HepG2 (cell line): ENCODE measurements around the gene MED13L.

Experiments
- CREB1 ChIP-seq, 2 experiments: fragments of 450-650 bp in 1 of 2; IDR thresholded peaks; 2 replicates each; pipeline ENCODE4 v1.6.1; 2016 to 2017; ENCODE audit warnings: control low read depth in 1 of 2, mild to moderate bottlenecking in 1 of 2, missing compliant biosample characterization in 1 of 2, missing genetic modification characterization in 1 of 2
- FOXJ3 ChIP-seq: sonication (generic); formaldehyde crosslinking; IDR thresholded peaks from 2 replicates; pipeline ENCODE4 v1.4.0; 2020; ENCODE audit warnings: missing genetic modification reagents, mild to moderate bottlenecking, borderline replicate concordance
- KAT7 ChIP-seq: IDR thresholded peaks from 2 replicates; pipeline ENCODE4 v1.6.1; 2018; ENCODE audit warnings: borderline replicate concordance, missing compliant biosample characterization
- MXI1 ChIP-seq: IDR thresholded peaks from 3 replicates; pipeline ENCODE4 v1.6.1; 2012; ENCODE audit warnings: low read depth, low read length, inconsistent platforms, borderline replicate concordance
- MYC ChIP-seq: sonication (generic); formaldehyde crosslinking; IDR thresholded peaks from 2 replicates; pipeline ENCODE4 v1.9.0; 2021; ENCODE audit warnings: missing genetic modification reagents, borderline replicate concordance
- YEATS4 ChIP-seq: sonication (generic); formaldehyde crosslinking; IDR thresholded peaks from 2 replicates; pipeline ENCODE4 v1.4.0; 2020; ENCODE audit warnings: missing genetic modification reagents, borderline replicate concordance
- ZC3H4 ChIP-seq: sonication (generic); formaldehyde crosslinking; IDR thresholded peaks from 2 replicates; pipeline ENCODE4 v1.4.0; 2020; ENCODE audit warnings: missing genetic modification reagents, borderline replicate concordance
- ZNF570 ChIP-seq: sonication (generic); formaldehyde crosslinking; IDR thresholded peaks from 2 replicates; pipeline ENCODE4 v1.4.0; 2020; ENCODE audit warnings: mild to moderate bottlenecking, missing genetic modification reagents, borderline replicate concordance
- TF ChIP-seq, protein P1 (sequence below): sonication (generic); formaldehyde crosslinking; IDR thresholded peaks from 2 replicates; pipeline ENCODE4 v1.5.0; 2020; ENCODE audit warnings: mild to moderate bottlenecking, missing genetic modification reagents, moderate library complexity
- TF ChIP-seq, protein P2 (sequence below): sonication (generic); formaldehyde crosslinking; IDR thresholded peaks from 2 replicates; pipeline ENCODE4 v1.9.0; 2021; ENCODE audit warnings: missing genetic modification reagents, borderline replicate concordance
- TF ChIP-seq, protein P3 (sequence below): IDR thresholded peaks from 2 replicates; pipeline ENCODE4 v1.6.1; 2012; ENCODE audit warnings: inconsistent platforms

DNA sequence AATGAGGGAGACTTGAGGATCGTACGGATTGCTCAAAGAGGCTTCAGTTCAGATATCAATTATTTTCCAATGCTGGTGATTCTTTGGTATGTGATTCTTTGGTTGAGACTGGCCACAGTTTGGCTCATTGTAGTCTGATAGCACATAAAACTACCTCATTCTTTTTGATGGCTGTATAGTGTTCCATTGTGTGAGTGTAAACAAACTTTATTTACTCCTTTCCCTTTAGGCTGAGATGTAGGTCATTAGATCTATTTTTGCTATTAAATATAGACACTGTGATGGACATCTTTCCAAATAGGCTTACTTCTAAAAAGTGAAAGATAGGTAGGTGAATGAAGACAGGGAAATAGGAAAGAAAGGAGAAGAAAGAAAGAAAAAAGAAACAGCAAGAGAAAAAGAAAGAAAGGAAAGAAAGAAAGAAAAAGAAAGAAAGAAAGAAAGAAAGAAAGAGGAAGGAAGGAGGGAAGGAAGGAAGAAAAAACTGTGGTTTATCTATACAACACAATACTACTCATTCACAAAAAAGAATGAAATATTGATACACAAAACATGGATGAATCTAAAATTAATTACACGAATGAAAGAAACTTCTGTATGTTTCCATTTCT is 19.8 kb upstream of the MED13L start:
- TF ChIP-seq KAT7 (CRISPR knock-in tag) (no peak), FOXJ3 (CRISPR knock-in tag) (no peak), ZC3H4 (CRISPR knock-in tag) (no peak), CREB1 (IDR thresholded peaks at IDR 0.05) (no peak), CREB1 (CRISPR knock-in tag; IDR thresholded peaks at IDR 0.05) (no peak), ZNF570 (CRISPR knock-in tag) (no peak), MYC (no peak), MXI1 (no peak), YEATS4 (CRISPR knock-in tag) (no peak)
- TF ChIP-seq, protein P1, sequence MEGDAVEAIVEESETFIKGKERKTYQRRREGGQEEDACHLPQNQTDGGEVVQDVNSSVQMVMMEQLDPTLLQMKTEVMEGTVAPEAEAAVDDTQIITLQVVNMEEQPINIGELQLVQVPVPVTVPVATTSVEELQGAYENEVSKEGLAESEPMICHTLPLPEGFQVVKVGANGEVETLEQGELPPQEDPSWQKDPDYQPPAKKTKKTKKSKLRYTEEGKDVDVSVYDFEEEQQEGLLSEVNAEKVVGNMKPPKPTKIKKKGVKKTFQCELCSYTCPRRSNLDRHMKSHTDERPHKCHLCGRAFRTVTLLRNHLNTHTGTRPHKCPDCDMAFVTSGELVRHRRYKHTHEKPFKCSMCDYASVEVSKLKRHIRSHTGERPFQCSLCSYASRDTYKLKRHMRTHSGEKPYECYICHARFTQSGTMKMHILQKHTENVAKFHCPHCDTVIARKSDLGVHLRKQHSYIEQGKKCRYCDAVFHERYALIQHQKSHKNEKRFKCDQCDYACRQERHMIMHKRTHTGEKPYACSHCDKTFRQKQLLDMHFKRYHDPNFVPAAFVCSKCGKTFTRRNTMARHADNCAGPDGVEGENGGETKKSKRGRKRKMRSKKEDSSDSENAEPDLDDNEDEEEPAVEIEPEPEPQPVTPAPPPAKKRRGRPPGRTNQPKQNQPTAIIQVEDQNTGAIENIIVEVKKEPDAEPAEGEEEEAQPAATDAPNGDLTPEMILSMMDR (CRISPR knock-in tag), result no peak
- TF ChIP-seq, protein P2, sequence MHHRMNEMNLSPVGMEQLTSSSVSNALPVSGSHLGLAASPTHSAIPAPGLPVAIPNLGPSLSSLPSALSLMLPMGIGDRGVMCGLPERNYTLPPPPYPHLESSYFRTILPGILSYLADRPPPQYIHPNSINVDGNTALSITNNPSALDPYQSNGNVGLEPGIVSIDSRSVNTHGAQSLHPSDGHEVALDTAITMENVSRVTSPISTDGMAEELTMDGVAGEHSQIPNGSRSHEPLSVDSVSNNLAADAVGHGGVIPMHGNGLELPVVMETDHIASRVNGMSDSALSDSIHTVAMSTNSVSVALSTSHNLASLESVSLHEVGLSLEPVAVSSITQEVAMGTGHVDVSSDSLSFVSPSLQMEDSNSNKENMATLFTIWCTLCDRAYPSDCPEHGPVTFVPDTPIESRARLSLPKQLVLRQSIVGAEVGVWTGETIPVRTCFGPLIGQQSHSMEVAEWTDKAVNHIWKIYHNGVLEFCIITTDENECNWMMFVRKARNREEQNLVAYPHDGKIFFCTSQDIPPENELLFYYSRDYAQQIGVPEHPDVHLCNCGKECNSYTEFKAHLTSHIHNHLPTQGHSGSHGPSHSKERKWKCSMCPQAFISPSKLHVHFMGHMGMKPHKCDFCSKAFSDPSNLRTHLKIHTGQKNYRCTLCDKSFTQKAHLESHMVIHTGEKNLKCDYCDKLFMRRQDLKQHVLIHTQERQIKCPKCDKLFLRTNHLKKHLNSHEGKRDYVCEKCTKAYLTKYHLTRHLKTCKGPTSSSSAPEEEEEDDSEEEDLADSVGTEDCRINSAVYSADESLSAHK, result no peak
- TF ChIP-seq, protein P3, sequence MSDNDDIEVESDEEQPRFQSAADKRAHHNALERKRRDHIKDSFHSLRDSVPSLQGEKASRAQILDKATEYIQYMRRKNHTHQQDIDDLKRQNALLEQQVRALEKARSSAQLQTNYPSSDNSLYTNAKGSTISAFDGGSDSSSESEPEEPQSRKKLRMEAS, result no peak
